Neural progenitor cell (in vitro differentiated cells): ENCODE results near the gene TBC1D17. TPM values are rescaled to one million over a fixed set of nuclear protein-coding genes. Genes with fewer than 3 reads are reported as not detected.
A peak's percentile ranks its signal among the peaks of the same experiment; 100 is the strongest.

ENCODE experiments used
- DNase-seq: peaks from one replicate; pipeline ENCODE4 v3.0.0-alpha.2; 2016; ENCODE audit warnings: low spot score
- H2AFZ ChIP-seq: fragments of 200-600 bp; sonication (generic); replicated peaks from 2 replicates; pipeline ENCODE4 v1.6.1; 2016; ENCODE audit warnings: antibody characterized with exemption
- H3F3A ChIP-seq: fragments of 200-600 bp; sonication (generic); 2 replicates; pipeline ENCODE4 v1.6.1; 2016; ENCODE audit warnings: antibody characterized with exemption, low read depth
- H3K27ac ChIP-seq: fragments of 200-600 bp; sonication (generic); 2 replicates; pipeline ENCODE4 v1.5.1; 2016; ENCODE audit warnings: mild to moderate bottlenecking
- H3K27me3 ChIP-seq: fragments of 200-600 bp; sonication (generic); 2 replicates; pipeline ENCODE4 v1.6.1; 2016; ENCODE audit warnings: mild to moderate bottlenecking, moderate library complexity
- H3K36me3 ChIP-seq: fragments of 200-600 bp; sonication (generic); 2 replicates; pipeline ENCODE4 v1.5.1; 2016
- H3K4me1 ChIP-seq: fragments of 200-600 bp; sonication (generic); 2 replicates; pipeline ENCODE4 v1.6.1; 2016; ENCODE audit warnings: mixed run types
- H3K4me2 ChIP-seq: fragments of 200-600 bp; sonication (generic); 2 replicates; pipeline ENCODE4 v1.6.1; 2016
- H3K4me3 ChIP-seq: fragments of 200-600 bp; sonication (generic); 2 replicates; pipeline ENCODE4 v1.5.1; 2016
- H3K79me2 ChIP-seq: fragments of 200-600 bp; sonication (generic); 2 replicates; pipeline ENCODE4 v1.6.1; 2016; ENCODE audit warnings: low read depth
- H3K9ac ChIP-seq: fragments of 200-600 bp; sonication (generic); 2 replicates; pipeline ENCODE4 v1.6.1; 2016
- H3K9me3 ChIP-seq: fragments of 200-600 bp; sonication (generic); 2 replicates; pipeline ENCODE4 v1.5.1; 2016; ENCODE audit warnings: low read depth
- H4K20me1 ChIP-seq: fragments of 200-600 bp; sonication (generic); 2 replicates; pipeline ENCODE4 v1.6.1; 2016; ENCODE audit warnings: low read depth
- H3K27ac Mint-ChIP-seq: 3 replicates; pipeline ENCODE4 v1.8.0; 2021; ENCODE audit warnings: mixed read lengths
- H3K27me3 Mint-ChIP-seq: 2 replicates; pipeline ENCODE4 v1.8.0; 2022; ENCODE audit warnings: low read depth, mild to moderate bottlenecking, inconsistent platforms, moderate library complexity, mixed read lengths; ENCODE audit not compliant: insufficient read depth
- H3K36me3 Mint-ChIP-seq: 3 replicates; pipeline ENCODE4 v1.8.0; 2021; ENCODE audit warnings: mixed read lengths
- H3K4me1 Mint-ChIP-seq: 3 replicates; pipeline ENCODE4 v1.8.0; 2021; ENCODE audit warnings: mixed read lengths
- H3K4me3 Mint-ChIP-seq: 3 replicates; pipeline ENCODE4 v1.8.0; 2021; ENCODE audit warnings: mild to moderate bottlenecking, moderate library complexity, mixed read lengths
- H3K9me3 Mint-ChIP-seq: 3 replicates; pipeline ENCODE4 v1.8.0; 2020; ENCODE audit warnings: mixed read lengths
- CTCF ChIP-seq: fragments of 200-600 bp; sonication (generic); IDR thresholded peaks from 2 replicates; pipeline ENCODE4 v1.5.1; 2017; ENCODE audit warnings: antibody characterized with exemption, mild to moderate bottlenecking
- EZH2 ChIP-seq: fragments of 200-600 bp; sonication (generic); IDR thresholded peaks from 2 replicates; pipeline ENCODE4 v1.6.1; 2017; ENCODE audit warnings: antibody characterized with exemption, mild to moderate bottlenecking, moderate library complexity
- EZH2phosphoT487 ChIP-seq: fragments of 200-600 bp; sonication (generic); IDR thresholded peaks from 2 replicates; pipeline ENCODE4 v1.6.1; 2017; ENCODE audit warnings: antibody characterized with exemption
- microRNA-seq: library from miRNA; unstranded; fragments of <30 nt; microRNA quantifications from one replicate; pipeline ENCODE4, GENCODE V29; 2016
- small RNA-seq: library from RNA; depleted of rRNA; stranded (forward); fragments of <200 nt; gene quantifications from one replicate; pipeline ENCODE3, GENCODE V24; 2015
- total RNA-seq: library from RNA; depleted of rRNA; stranded (reverse); fragments of >200 nt; gene quantifications from 2 replicates; pipeline ENCODE4 v1.2.3, GENCODE V29; 2015; ENCODE audit warnings: low replicate concordance

The TBC1D17 gene
- total RNA-seq, 1 donor from 2014 or later, result 10.4 TPM

DNA sequence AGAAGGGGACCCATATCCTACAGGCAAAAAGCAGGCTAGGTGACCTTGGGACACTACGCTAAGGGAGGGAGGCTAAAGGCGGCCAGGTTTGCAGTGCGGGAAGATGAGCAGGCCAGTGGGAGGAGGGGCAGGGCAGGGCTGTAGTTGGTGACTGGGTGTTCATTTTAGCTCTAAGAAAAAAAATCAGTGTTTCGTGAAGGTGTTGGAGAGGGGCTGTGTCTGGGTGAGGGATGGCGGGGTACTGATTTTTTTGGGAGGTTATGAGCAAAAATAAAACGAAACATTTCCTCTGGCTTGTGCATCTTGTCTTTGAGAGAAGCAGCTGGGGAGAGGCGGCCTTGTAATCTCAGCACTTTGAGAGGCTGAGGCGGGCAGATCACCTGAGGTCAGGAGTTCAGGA lies 56.1 kb downstream of the TBC1D17 start:
- DNase-seq, result no peak
- no peak overlapping the region for H3K9ac ChIP-seq
- Mint-ChIP-seq H3K27me3 (peaks cover 10% of the 10 kb centered on the region), H3K36me3 (peaks cover 7% of the 10 kb centered on the region), H3K9me3 (no peaks in the 10 kb centered on the region), H3K27ac (no peak overlapping the region), H3K4me1 (peaks cover 7% of the 10 kb centered on the region), H3K4me3 (no peak overlapping the region)
- H4K20me1 ChIP-seq, result no peaks in the 10 kb centered on the region
- no peak for TF ChIP-seq EZH2
- no peak for TF ChIP-seq CTCF
- no peak for TF ChIP-seq EZH2phosphoT487
- H3K4me3 ChIP-seq, result no peak overlapping the region
- H3K36me3 ChIP-seq, result no peaks in the 10 kb centered on the region
- no peak overlapping the region for H2AFZ ChIP-seq
- H3K27me3 ChIP-seq, result peaks cover 11% of the 10 kb centered on the region
- no peak overlapping the region for H3K4me2 ChIP-seq
- H3F3A ChIP-seq, result peaks cover 27% of the 10 kb centered on the region
- H3K27ac ChIP-seq, result no peak overlapping the region
- peaks cover 3% of the 10 kb centered on the region for H3K4me1 ChIP-seq
- H3K79me2 ChIP-seq, result peaks cover 6% of the 10 kb centered on the region
- no peaks in the 10 kb centered on the region for H3K9me3 ChIP-seq

GRCh38 chr19:49936549-49936948 lies 59.0 kb downstream of the TBC1D17 start:
- Mint-ChIP-seq H3K4me3 (peak overlapping the region; percentile 4), H3K27ac (no peak overlapping the region), H3K36me3 (peaks cover 7% of the 10 kb centered on the region), H3K4me1 (peaks cover 15% of the 10 kb centered on the region), H3K27me3 (peaks cover 3% of the 10 kb centered on the region), H3K9me3 (no peaks in the 10 kb centered on the region)
- H3K27ac ChIP-seq, result no peak overlapping the region
- H4K20me1 ChIP-seq, result no peaks in the 10 kb centered on the region
- no peak overlapping the region for H3K9ac ChIP-seq
- TF ChIP-seq CTCF, result no peak
- TF ChIP-seq EZH2, result no peak
- no peak for TF ChIP-seq EZH2phosphoT487
- H3K4me1 ChIP-seq, result peaks cover 3% of the 10 kb centered on the region
- H3K27me3 ChIP-seq, result peaks cover 11% of the 10 kb centered on the region
- H3K36me3 ChIP-seq, result no peaks in the 10 kb centered on the region
- no peak overlapping the region for H3K4me2 ChIP-seq
- no peaks in the 10 kb centered on the region for H3K9me3 ChIP-seq
- H3F3A ChIP-seq, result peaks cover 5% of the 10 kb centered on the region
- DNase-seq, result no peak
- no peak overlapping the region for H2AFZ ChIP-seq
- H3K4me3 ChIP-seq, result no peak overlapping the region
- no peaks in the 10 kb centered on the region for H3K79me2 ChIP-seq

DNA sequence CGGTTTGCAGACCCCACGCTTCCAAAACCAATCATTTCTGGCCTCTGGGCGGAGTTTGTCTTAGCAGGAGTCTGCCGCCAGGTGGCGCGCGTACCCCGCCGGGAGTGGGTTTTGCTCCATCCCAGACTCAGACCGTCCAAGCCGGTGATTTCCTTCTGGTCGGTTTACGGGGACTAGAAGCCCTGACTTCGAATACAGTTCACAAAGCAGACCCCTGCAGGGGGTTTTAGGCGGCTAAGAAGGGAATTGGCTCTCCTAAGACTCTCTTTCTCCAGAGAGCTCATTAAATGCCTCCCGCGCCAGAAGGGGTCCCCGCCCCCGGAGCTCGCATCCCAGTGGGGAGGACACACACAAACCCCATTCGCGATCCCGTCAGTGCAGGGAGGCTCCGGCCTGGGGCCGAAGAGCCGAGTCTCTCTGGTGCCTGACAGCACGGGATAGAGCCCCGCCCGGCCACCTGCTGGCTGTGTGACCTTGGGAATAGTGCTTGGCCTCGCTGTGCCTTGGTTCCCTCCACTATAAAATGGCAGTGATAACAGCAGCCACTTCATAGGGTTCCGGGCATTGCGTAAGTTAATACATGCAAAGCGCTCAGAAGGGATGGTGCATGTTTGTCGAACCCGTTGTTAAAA lies 60.4 kb downstream of the TBC1D17 start:
- H3K9me3 ChIP-seq, result no peaks in the 10 kb centered on the region
- peak overlapping the region; percentile 75 for H3K4me2 ChIP-seq
- no peaks in the 10 kb centered on the region for H3K36me3 ChIP-seq
- Mint-ChIP-seq H3K27ac (no peak overlapping the region), H3K4me1 (peaks cover 20% of the 10 kb centered on the region), H3K9me3 (no peaks in the 10 kb centered on the region), H3K36me3 (peaks cover 4% of the 10 kb centered on the region), H3K27me3 (peaks cover 6% of the 10 kb centered on the region), H3K4me3 (peak overlapping the region; percentile 69)
- H3F3A ChIP-seq, result peaks cover 5% of the 10 kb centered on the region
- peak overlapping the region; percentile 37 for H3K4me3 ChIP-seq
- no peaks in the 10 kb centered on the region for H3K79me2 ChIP-seq
- peak; percentile 93 for DNase-seq
- no peak overlapping the region for H3K9ac ChIP-seq
- peak overlapping the region; percentile 87 for H2AFZ ChIP-seq
- no peak overlapping the region for H3K27ac ChIP-seq
- no peaks in the 10 kb centered on the region for H4K20me1 ChIP-seq
- H3K27me3 ChIP-seq, result peaks cover 15% of the 10 kb centered on the region
- TF ChIP-seq CTCF (peak; percentile 97), EZH2 (peak; percentile 19), EZH2phosphoT487 (peak; percentile 31)
- H3K4me1 ChIP-seq, result peaks cover 3% of the 10 kb centered on the region

Small RNA genes within 50 kb of the gene (microRNA-seq; reads per million reads assigned to microRNA genes)
- gene MIR4749 (2.4 reads per million, percentile 9 among the genes with 10 or more reads in this experiment), gene MIR4750 (not detected), gene MIR6800 (not detected)

Small RNA genes within 50 kb of the gene (small RNA-seq; reads per million reads assigned to genes)
- not detected for gene MIR4749

Other genes with a start within 250 kb of the TBC1D17 start
- 9.6 and 15.2 TPM in 2 replicates for gene RRAS, start 237.6 kb upstream of the TBC1D17 start, total RNA-seq
- 8.7 and 27.5 TPM in 2 replicates for gene SCAF1, start 235.5 kb upstream of the TBC1D17 start, total RNA-seq
- gene IRF3, start 211.8 kb upstream of the TBC1D17 start, total RNA-seq, result 29.5 and 65.1 TPM in 2 replicates
- 6.1 and 41.8 TPM in 2 replicates for gene BCL2L12, start 211.8 kb upstream of the TBC1D17 start, total RNA-seq
- 480 and 755 TPM in 2 replicates for gene PRMT1, start 200.4 kb upstream of the TBC1D17 start, total RNA-seq
- 6.0 and 9.4 TPM in 2 replicates for gene ADM5, start 188.1 kb upstream of the TBC1D17 start, total RNA-seq
- gene CPT1C, start 186.6 kb upstream of the TBC1D17 start, total RNA-seq, result 51.7 and 105 TPM in 2 replicates
- 0.37 TPM in 1 of 2 replicates, not detected in the other for gene TSKS, start 114.4 kb upstream of the TBC1D17 start, total RNA-seq
- 61.6 and 137 TPM in 2 replicates for gene AP2A1, start 110.7 kb upstream of the TBC1D17 start, total RNA-seq
- gene FUZ, start 64.4 kb upstream of the TBC1D17 start, total RNA-seq, result 24.6 and 37.8 TPM in 2 replicates
- 44.9 and 54.1 TPM in 2 replicates for gene MED25, start 59.4 kb upstream of the TBC1D17 start, total RNA-seq
- 63.5 and 218 TPM in 2 replicates for gene PTOV1, start 26.5 kb upstream of the TBC1D17 start, total RNA-seq
- 41.1 and 72.4 TPM in 2 replicates for gene PNKP, start 10.1 kb upstream of the TBC1D17 start, total RNA-seq
- gene AKT1S1, start 347 bp upstream of the TBC1D17 start, total RNA-seq, result 2.3 and 13.6 TPM in 2 replicates
- gene IL4I1, start 19.2 kb downstream of the TBC1D17 start, total RNA-seq, result 0.56 TPM in 1 of 2 replicates, not detected in the other
- gene ATF5, start 51.5 kb downstream of the TBC1D17 start, total RNA-seq, result 1.6 and 10.6 TPM in 2 replicates
- gene NUP62, start 51.8 kb downstream of the TBC1D17 start, total RNA-seq, result 48.2 and 83.8 TPM in 2 replicates
- gene SIGLEC11, start 83.5 kb downstream of the TBC1D17 start, total RNA-seq, result not detected in 2 replicates
- 21.6 and 48.0 TPM in 2 replicates for gene VRK3, start 147.7 kb downstream of the TBC1D17 start, total RNA-seq
- gene ZNF473, start 148.3 kb downstream of the TBC1D17 start, total RNA-seq, result 9.7 and 14.7 TPM in 2 replicates